CD4-positive, alpha-beta T cell (primary cell): ENCODE data around the gene FLT4. TPM values are rescaled to one million over a fixed set of nuclear protein-coding genes. Genes with fewer than 3 reads are reported as not detected.
"Not testable (repeated sequence)": the region's sequence is repeated elsewhere in the genome, so short reads cannot be mapped to it uniquely, and the experiment has no call there.

Source experiments
- ATAC-seq: fragments of 200-7000 bp; cut with Tn5 transposase; one replicate; pipeline ENCODE4 v1.10.0; 2022; ENCODE audit warnings: mild to moderate bottlenecking; ENCODE audit not compliant: poor library complexity
- CTCF ChIA-PET: fragments of 350-600 bp; sonication (Branson Sonifier 250); formaldehyde crosslinking; loops from one replicate; lab custom pipeline; 2021; ENCODE audit warnings: antibody characterized with exemption, inconsistent platforms; lab: Charles Lee
- POLR2A ChIA-PET: fragments of 350-600 bp; sonication (Branson Sonifier 250); formaldehyde crosslinking; loops from one replicate; lab custom pipeline; 2021; ENCODE audit warnings: antibody characterized with exemption, inconsistent platforms; lab: Charles Lee
- DNase-seq, 14 experiments: peaks; one replicate each; pipeline ENCODE4 v3.0.0-alpha.2; 2013 to 2020; ENCODE audit warnings: mixed read lengths in 2 of 14
- H3K27ac ChIP-seq, 2 donors: one replicate each; pipeline versions ENCODE4 v1.5.1 to v1.7.0; 2013; ENCODE audit warnings: low read length in 2 of 2, low read depth in 1 of 2, mild to moderate bottlenecking in 1 of 2
- H3K27me3 ChIP-seq, 2 experiments: 1 replicate in 1 of 2; 2 replicates in 1 of 2; pipeline versions ENCODE4 v1.6.1 to v1.7.0; 2013; ENCODE audit warnings: low read length in 2 of 2, control low read depth in 1 of 2, mild to moderate bottlenecking in 1 of 2, moderate library complexity in 1 of 2; ENCODE audit not compliant: insufficient read depth in 2 of 2, control insufficient read depth in 1 of 2
- H3K36me3 ChIP-seq: one replicate; pipeline ENCODE4 v1.6.1; 2013; ENCODE audit warnings: low read length, control low read depth; ENCODE audit not compliant: insufficient read depth
- H3K4me1 ChIP-seq: one replicate; pipeline ENCODE4 v1.6.1; 2013; ENCODE audit warnings: low read length, control low read depth; ENCODE audit not compliant: insufficient read depth
- H3K4me3 ChIP-seq: one replicate; pipeline ENCODE4 v1.5.1; 2013; ENCODE audit warnings: mild to moderate bottlenecking, low read length, moderate library complexity
- H3K9me3 ChIP-seq, 2 experiments: 1 replicate in 1 of 2; 2 replicates in 1 of 2; pipeline versions ENCODE4 v1.6.1 to v1.7.0; 2013; ENCODE audit warnings: low read length in 2 of 2, mild to moderate bottlenecking in 2 of 2, control low read depth in 1 of 2, moderate library complexity in 1 of 2; ENCODE audit not compliant: control insufficient read depth in 1 of 2, insufficient read depth in 1 of 2
- H3K27ac Mint-ChIP-seq: one replicate; pipeline ENCODE4 v1.8.0; 2020; ENCODE audit warnings: mixed read lengths
- H3K27me3 Mint-ChIP-seq: one replicate; pipeline ENCODE4 v1.8.0; 2021; ENCODE audit warnings: mixed read lengths
- H3K36me3 Mint-ChIP-seq: one replicate; pipeline ENCODE4 v1.8.0; 2021; ENCODE audit warnings: low read depth, mixed read lengths
- H3K4me1 Mint-ChIP-seq: one replicate; pipeline ENCODE4 v1.8.0; 2021; ENCODE audit warnings: low read depth, mixed read lengths
- H3K4me3 Mint-ChIP-seq: one replicate; pipeline ENCODE4 v1.8.0; 2020; ENCODE audit warnings: mild to moderate bottlenecking, mixed read lengths
- H3K9me3 Mint-ChIP-seq: one replicate; pipeline ENCODE4 v1.8.0; 2020; ENCODE audit warnings: mixed read lengths
- CTCF ChIP-seq: fragments of 200-600 bp; IDR thresholded peaks from one replicate; pipeline ENCODE4 v1.8.0; 2022; ENCODE audit warnings: antibody characterized with exemption, mild to moderate bottlenecking
- intact Hi-C, 2 experiments: fragments of 100-400 bp; cut with DNase I in 1 of 2; cut with micrococcal nuclease in 1 of 2; formaldehyde crosslinking; loops; one replicate each; pipeline versions ENCODE4 v1.15.1 to v1.9.0; 2023 to 2025; cut with DNase I, micrococcal nuclease
- total RNA-seq, 174 experiments: library from RNA in 2 of 174; stranded (reverse) in 2 of 174; gene quantifications; one replicate each; pipeline ENCODE4 v1.2.3 and lab custom pipeline; 2021 to 2026

FLT4 gene
- total RNA-seq, 2 experiments from 2014 or later = 2.3 to 2.5 TPM

GRCh38 chr5:180658774-180659564 lies 9.6 kb upstream of the FLT4 start:
- no peak for ATAC-seq
- Mint-ChIP-seq H3K9me3 (no peaks in the 10 kb centered on the region), H3K27me3 (peaks cover 56% of the 10 kb centered on the region), H3K4me3 (no peak overlapping the region), H3K27ac (no peak overlapping the region), H3K4me1 (no peaks in the 10 kb centered on the region), H3K36me3 (no peaks in the 10 kb centered on the region)
- ChIA-PET POLR2A (no interaction called here), CTCF (no interaction called here)
- Histone ChIP-seq H3K27ac (no peak overlapping the region), H3K9me3 (no peaks in the 10 kb centered on the region), H3K36me3 (no peaks in the 10 kb centered on the region), H3K4me3 (no peak overlapping the region), H3K27me3 (peaks cover 10 to 13% of the 10 kb centered on the region in 2 experiments), H3K4me1 (no peaks in the 10 kb centered on the region)
- intact Hi-C loops = no loop called here
- DNase-seq = no peak
- TF ChIP-seq CTCF = no peak

GRCh38 chr5:180655243-180655642 lies 5.8 kb upstream of the FLT4 start:
- POLR2A ChIA-PET, DNase-seq, CTCF ChIA-PET, intact Hi-C loops, H3K9me3 ChIP-seq, H3K27ac Mint-ChIP-seq, H3K4me1 Mint-ChIP-seq, H3K4me3 ChIP-seq, H3K4me1 ChIP-seq, ATAC-seq, H3K36me3 Mint-ChIP-seq, H3K9me3 Mint-ChIP-seq, H3K27ac ChIP-seq, H3K36me3 ChIP-seq, H3K4me3 Mint-ChIP-seq: not testable (repeated sequence)
- peaks cover 69% of the 10 kb centered on the region for H3K27me3 Mint-ChIP-seq
- H3K27me3 ChIP-seq = peaks cover 10 to 20% of the 10 kb centered on the region in 2 experiments

- Mint-ChIP-seq H3K27ac (no peak overlapping the region), H3K27me3 (peaks cover 67% of the 10 kb centered on the region), H3K4me1 (peaks cover 11% of the 10 kb centered on the region), H3K9me3 (no peaks in the 10 kb centered on the region), H3K4me3 (no peak overlapping the region), H3K36me3 (no peaks in the 10 kb centered on the region)
- Histone ChIP-seq H3K4me3 (no peak overlapping the region), H3K9me3 (no peaks in the 10 kb centered on the region), H3K36me3 (no peaks in the 10 kb centered on the region), H3K4me1 (peaks cover 6% of the 10 kb centered on the region), H3K27me3 (peaks cover 10 to 15% of the 10 kb centered on the region in 2 experiments), H3K27ac (no peak overlapping the region)
- no peak for TF ChIP-seq CTCF
- no peak for DNase-seq
- POLR2A ChIA-PET = no interaction called here
- ATAC-seq = no peak
- CTCF ChIA-PET = no interaction called here
- intact Hi-C loops = no loop called here
Measured at GRCh38 chr5:180652771-180653170, 3.4 kb upstream of the FLT4 start.

GRCh38 chr5:180652346-180652745 lies 2.9 kb upstream of the FLT4 start:
- intact Hi-C loops = no loop called here
- no peaks in the 10 kb centered on the region for H3K36me3 ChIP-seq
- no peak overlapping the region for H3K4me3 Mint-ChIP-seq
- H3K4me3 ChIP-seq = no peak overlapping the region
- H3K27ac Mint-ChIP-seq = no peak overlapping the region
- H3K27me3 ChIP-seq = peaks cover 10 to 15% of the 10 kb centered on the region in 2 experiments
- TF ChIP-seq CTCF = no peak
- POLR2A ChIA-PET = no interaction called here
- no peaks in the 10 kb centered on the region for H3K9me3 Mint-ChIP-seq
- H3K27ac ChIP-seq = no peak overlapping the region
- DNase-seq (no peak), ATAC-seq (no peak)
- H3K9me3 ChIP-seq = no peaks in the 10 kb centered on the region
- peaks cover 11% of the 10 kb centered on the region for H3K4me1 Mint-ChIP-seq
- no peaks in the 10 kb centered on the region for H3K36me3 Mint-ChIP-seq
- peaks cover 70% of the 10 kb centered on the region for H3K27me3 Mint-ChIP-seq
- H3K4me1 ChIP-seq = peaks cover 6% of the 10 kb centered on the region
- CTCF ChIA-PET = no interaction called here
